GM12878 (cell line): ENCODE results near the gene CKLF. TPM values are rescaled to one million over a fixed set of nuclear protein-coding genes. Genes with fewer than 3 reads are reported as not detected.

Experiments
- BHLHE40 ChIP-seq, 2 experiments: fragments of 450-650 bp in 1 of 2; IDR thresholded peaks; 2 replicates each; pipeline ENCODE4 v1.6.1; 2011 to 2017; ENCODE audit warnings: low read depth in 2 of 2, borderline replicate concordance in 1 of 2, improper control_type of control experiment in 1 of 2, low read length in 1 of 2, mild to moderate bottlenecking in 1 of 2
- CEBPB ChIP-seq, 2 experiments: fragments of 150-350 bp in 1 of 2; IDR thresholded peaks; 2 replicates each; pipeline ENCODE4 v1.6.1; 2012 to 2014; ENCODE audit warnings: low read depth in 2 of 2, low read length in 2 of 2, borderline replicate concordance in 1 of 2, inconsistent platforms in 1 of 2
- CTCF ChIP-seq, 3 experiments: IDR thresholded peaks in 2 of 3; conservative IDR thresholded peaks in 1 of 3; 2 replicates each; pipeline ENCODE4 v1.5.1; 2011; ENCODE audit warnings: low read depth in 3 of 3, low read length in 3 of 3, mild to moderate bottlenecking in 3 of 3, control low read depth in 2 of 3, moderate library complexity in 2 of 3, inconsistent platforms in 1 of 3, mixed read lengths in 1 of 3; ENCODE audit not compliant: control insufficient read depth in 2 of 3, insufficient read depth in 1 of 3; ENCODE audit errors: extremely low read depth in 1 of 3
- DPF2 ChIP-seq: fragments of 450-650 bp; IDR thresholded peaks from 2 replicates; pipeline ENCODE4 v1.6.1; 2017; ENCODE audit warnings: mild to moderate bottlenecking
- EGR1 ChIP-seq, 2 experiments: IDR thresholded peaks; 1 replicate in 1 of 2; 2 replicates in 1 of 2; pipeline ENCODE4 v1.6.1; 2011 to 2012; ENCODE audit warnings: low read depth in 2 of 2, low read length in 2 of 2, borderline replicate concordance in 1 of 2, mild to moderate bottlenecking in 1 of 2, moderate library complexity in 1 of 2
- FOXM1 ChIP-seq: IDR thresholded peaks from 2 replicates; pipeline ENCODE4 v1.6.1; 2012; ENCODE audit warnings: low read depth, mild to moderate bottlenecking, inconsistent platforms, low read length, moderate library complexity
- GATAD2B ChIP-seq: fragments of 450-650 bp; conservative IDR thresholded peaks from 2 replicates; pipeline ENCODE4 v1.6.1; 2017; ENCODE audit warnings: low read depth, mild to moderate bottlenecking, moderate library complexity
- MEF2A ChIP-seq: IDR thresholded peaks from 2 replicates; pipeline ENCODE4 v1.6.1; 2011; ENCODE audit warnings: low read depth, mild to moderate bottlenecking, low read length, moderate library complexity; ENCODE audit not compliant: insufficient read depth
- MYC ChIP-seq: IDR thresholded peaks from 2 replicates; pipeline ENCODE4 v1.6.1; 2011; ENCODE audit warnings: mild to moderate bottlenecking, low read length, moderate library complexity, inconsistent platforms; ENCODE audit not compliant: insufficient read depth, insufficient replicate concordance, insufficient read length, severe bottlenecking
- NR2F1 ChIP-seq: fragments of 450-650 bp; conservative IDR thresholded peaks from 2 replicates; pipeline ENCODE4 v1.6.1; 2017; ENCODE audit warnings: mild to moderate bottlenecking
- RAD51 ChIP-seq: fragments of 450-650 bp; IDR thresholded peaks from 2 replicates; pipeline ENCODE4 v1.6.1; 2016; ENCODE audit warnings: moderate library complexity, mild to moderate bottlenecking, inconsistent platforms
- RB1 ChIP-seq: fragments of 450-650 bp; formaldehyde crosslinking; IDR thresholded peaks from 2 replicates; pipeline ENCODE4 v1.6.1; 2017; ENCODE audit warnings: mild to moderate bottlenecking, borderline replicate concordance
- SMARCA5 ChIP-seq: fragments of 450-650 bp; IDR thresholded peaks from 2 replicates; pipeline ENCODE4 v1.6.1; 2017; ENCODE audit warnings: mild to moderate bottlenecking
- SMC3 ChIP-seq: IDR thresholded peaks from 2 replicates; pipeline ENCODE4 v1.6.1; 2011; ENCODE audit warnings: low read length, improper control_type of control experiment, borderline replicate concordance
- TCF12 ChIP-seq: IDR thresholded peaks from 2 replicates; pipeline ENCODE4 v1.6.1; 2011; ENCODE audit warnings: low read depth, mild to moderate bottlenecking, low read length
- YY1 ChIP-seq: IDR thresholded peaks from 2 replicates; pipeline ENCODE4 v1.6.1; 2011; ENCODE audit warnings: low read depth, mild to moderate bottlenecking, low read length
- ZNF384 ChIP-seq: IDR thresholded peaks from 2 replicates; pipeline ENCODE4 v1.6.1; 2012; ENCODE audit warnings: low read depth, mild to moderate bottlenecking, low read length, improper control_type of control experiment, borderline replicate concordance
- polyA plus RNA-seq, 11 experiments: library from polyadenylated mRNA; depleted of rRNA in 4 of 11; unstranded in 6 of 11; stranded (reverse) in 5 of 11; fragments of >200 nt; fragmentation: Nextera tagmentation in 4 of 11; fragmentation: Illumina TruSeq in 1 of 11; extraction: Ambion mirVana in 4 of 11; extraction: Trizol in 1 of 11; gene quantifications; 1 replicate in 1 of 11; 2 replicates in 10 of 11; pipeline versions ENCODE4 v1.2.1 to v1.2.3, GENCODE V29; 2011 to 2016; ENCODE audit warnings: inconsistent platforms in 2 of 11, missing spikeins in 2 of 11, low read depth in 1 of 11
- total RNA-seq, 4 experiments: library from RNA; depleted of rRNA in 3 of 4; stranded (reverse); fragments of >200 nt in 3 of 4; fragmentation: Illumina TruSeq in 1 of 4; extraction: Trizol in 1 of 4; gene quantifications; 2 replicates each; pipeline versions ENCODE4 v1.2.1 to v1.2.3, GENCODE V29; 2013 to 2021
- TF ChIP-seq, protein P1 (sequence below): IDR thresholded peaks from 2 replicates; pipeline ENCODE4 v1.6.1; 2012; ENCODE audit warnings: improper control_type of control experiment, low read depth, low read length; ENCODE audit not compliant: insufficient replicate concordance

Gene CKLF
- total and polyA plus RNA-seq, 10 of the 15 experiments (the other 5 are each of a cell fraction or from before 2014, with no cell fraction given), result 40.8 to 193 (median 109) TPM

- TF ChIP-seq, protein P1, sequence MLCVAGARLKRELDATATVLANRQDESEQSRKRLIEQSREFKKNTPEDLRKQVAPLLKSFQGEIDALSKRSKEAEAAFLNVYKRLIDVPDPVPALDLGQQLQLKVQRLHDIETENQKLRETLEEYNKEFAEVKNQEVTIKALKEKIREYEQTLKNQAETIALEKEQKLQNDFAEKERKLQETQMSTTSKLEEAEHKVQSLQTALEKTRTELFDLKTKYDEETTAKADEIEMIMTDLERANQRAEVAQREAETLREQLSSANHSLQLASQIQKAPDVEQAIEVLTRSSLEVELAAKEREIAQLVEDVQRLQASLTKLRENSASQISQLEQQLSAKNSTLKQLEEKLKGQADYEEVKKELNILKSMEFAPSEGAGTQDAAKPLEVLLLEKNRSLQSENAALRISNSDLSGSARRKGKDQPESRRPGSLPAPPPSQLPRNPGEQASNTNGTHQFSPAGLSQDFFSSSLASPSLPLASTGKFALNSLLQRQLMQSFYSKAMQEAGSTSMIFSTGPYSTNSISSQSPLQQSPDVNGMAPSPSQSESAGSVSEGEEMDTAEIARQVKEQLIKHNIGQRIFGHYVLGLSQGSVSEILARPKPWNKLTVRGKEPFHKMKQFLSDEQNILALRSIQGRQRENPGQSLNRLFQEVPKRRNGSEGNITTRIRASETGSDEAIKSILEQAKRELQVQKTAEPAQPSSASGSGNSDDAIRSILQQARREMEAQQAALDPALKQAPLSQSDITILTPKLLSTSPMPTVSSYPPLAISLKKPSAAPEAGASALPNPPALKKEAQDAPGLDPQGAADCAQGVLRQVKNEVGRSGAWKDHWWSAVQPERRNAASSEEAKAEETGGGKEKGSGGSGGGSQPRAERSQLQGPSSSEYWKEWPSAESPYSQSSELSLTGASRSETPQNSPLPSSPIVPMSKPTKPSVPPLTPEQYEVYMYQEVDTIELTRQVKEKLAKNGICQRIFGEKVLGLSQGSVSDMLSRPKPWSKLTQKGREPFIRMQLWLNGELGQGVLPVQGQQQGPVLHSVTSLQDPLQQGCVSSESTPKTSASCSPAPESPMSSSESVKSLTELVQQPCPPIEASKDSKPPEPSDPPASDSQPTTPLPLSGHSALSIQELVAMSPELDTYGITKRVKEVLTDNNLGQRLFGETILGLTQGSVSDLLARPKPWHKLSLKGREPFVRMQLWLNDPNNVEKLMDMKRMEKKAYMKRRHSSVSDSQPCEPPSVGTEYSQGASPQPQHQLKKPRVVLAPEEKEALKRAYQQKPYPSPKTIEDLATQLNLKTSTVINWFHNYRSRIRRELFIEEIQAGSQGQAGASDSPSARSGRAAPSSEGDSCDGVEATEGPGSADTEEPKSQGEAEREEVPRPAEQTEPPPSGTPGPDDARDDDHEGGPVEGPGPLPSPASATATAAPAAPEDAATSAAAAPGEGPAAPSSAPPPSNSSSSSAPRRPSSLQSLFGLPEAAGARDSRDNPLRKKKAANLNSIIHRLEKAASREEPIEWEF, result no peak
- peak; percentile 69; the same call in 1 of the 2 replicates for TF ChIP-seq GATAD2B
- TF ChIP-seq MYC, result no peak
- peak; percentile 43 to 69 (median 63); a peak in 5 of 6 replicates for TF ChIP-seq CTCF (IDR thresholded peaks at IDR 0.05 in 2 of 3, conservative IDR thresholded peaks at IDR 0.05 in 1 of 3; ENCODE audit: control insufficient read depth in 2 of 3, extremely low read depth in 1 of 3, insufficient read depth in 1 of 3, low read depth in 3 of 3, low read length in 3 of 3)
- peak; percentile 70 for TF ChIP-seq SMARCA5
- TF ChIP-seq BHLHE40 (IDR thresholded peaks at IDR 0.05; ENCODE audit: borderline replicate concordance in 1 of 2, low read depth in 2 of 2, low read length in 1 of 2), result peak in 1 of 2 experiments; percentile 42; a peak in 2 of 4 replicates
- TF ChIP-seq SMC3, result peak; percentile 30; the same call in 1 of the 2 replicates
- no peak for TF ChIP-seq RAD51
- peak; percentile 25; the same call in 1 of the 2 replicates for TF ChIP-seq NR2F1
- TF ChIP-seq CEBPB (IDR thresholded peaks at IDR 0.05; ENCODE audit: borderline replicate concordance in 1 of 2, low read depth in 2 of 2, low read length in 2 of 2), result no peak
- no peak for TF ChIP-seq FOXM1
- peak; percentile 35; the same call in 1 of the 2 replicates for TF ChIP-seq RB1
- TF ChIP-seq YY1, result peak; percentile 42; the same call in 1 of the 2 replicates
- TF ChIP-seq TCF12, result 0 out of 2 replicates have a peak, but pooled peaks have one; percentile 22
- TF ChIP-seq ZNF384, result no peak
- TF ChIP-seq EGR1 (IDR thresholded peaks at IDR 0.05; ENCODE audit: borderline replicate concordance in 1 of 2, low read depth in 2 of 2, low read length in 2 of 2), result peak in 1 of 2 experiments; percentile 48; a peak in 1 of 3 replicates
- TF ChIP-seq MEF2A, result no peak
- 0 out of 2 replicates have a peak, but pooled peaks have one; percentile 48 for TF ChIP-seq DPF2
Observed at GRCh38 chr16:66604376-66605176, 52.2 kb downstream of the CKLF start, which contains the start of gene CMTM3 (continued).
